GM23248 (cell line): ENCODE measurements around the gene KCNMA1. TPM values are rescaled to one million over a fixed set of nuclear protein-coding genes. Genes with fewer than 3 reads are reported as not detected.

Experiments used
- DNase-seq: peaks from one replicate; pipeline ENCODE4 v3.0.0-alpha.2; 2015
- H2AFZ ChIP-seq: fragments of 200-600 bp; sonication (generic); 2 replicates; pipeline ENCODE4 v1.6.1; 2016; ENCODE audit warnings: antibody characterized with exemption
- H3F3A ChIP-seq: fragments of 200-600 bp; sonication (generic); 2 replicates; pipeline ENCODE4 v1.6.1; 2016; ENCODE audit warnings: mild to moderate bottlenecking, antibody characterized with exemption, mixed run types; ENCODE audit not compliant: insufficient read depth
- H3K27ac ChIP-seq: fragments of 200-600 bp; sonication (generic); 2 replicates; pipeline ENCODE4 v1.5.1; 2016; ENCODE audit warnings: mild to moderate bottlenecking
- H3K27me3 ChIP-seq: fragments of 200-600 bp; sonication (generic); replicated peaks from 2 replicates; pipeline ENCODE4 v1.6.1; 2016; ENCODE audit warnings: mild to moderate bottlenecking; ENCODE audit not compliant: insufficient read depth
- H3K36me3 ChIP-seq: fragments of 200-600 bp; sonication (generic); 2 replicates; pipeline ENCODE4 v1.6.1; 2016; ENCODE audit warnings: low read depth, mild to moderate bottlenecking
- H3K4me1 ChIP-seq: fragments of 200-600 bp; sonication (generic); 2 replicates; pipeline ENCODE4 v1.6.1; 2016; ENCODE audit warnings: mild to moderate bottlenecking; ENCODE audit not compliant: insufficient read depth
- H3K4me2 ChIP-seq: fragments of 200-600 bp; sonication (generic); one replicate; pipeline ENCODE4 v1.6.1; 2016; ENCODE audit warnings: mild to moderate bottlenecking; ENCODE audit not compliant: unreplicated experiment
- H3K4me3 ChIP-seq: fragments of 200-600 bp; sonication (generic); 2 replicates; pipeline ENCODE4 v1.5.1; 2016; ENCODE audit warnings: mild to moderate bottlenecking
- H3K79me2 ChIP-seq: fragments of 200-600 bp; sonication (generic); 2 replicates; pipeline ENCODE4 v1.6.1; 2016; ENCODE audit warnings: mild to moderate bottlenecking; ENCODE audit not compliant: insufficient read depth
- H3K9ac ChIP-seq: fragments of 200-600 bp; sonication (generic); 2 replicates; pipeline ENCODE4 v1.6.1; 2016; ENCODE audit warnings: mild to moderate bottlenecking
- H3K9me2 ChIP-seq: fragments of 200-600 bp; sonication (generic); 2 replicates; pipeline ENCODE4 v1.6.1; 2016; ENCODE audit warnings: mixed run types, mild to moderate bottlenecking, moderate library complexity; ENCODE audit not compliant: insufficient read depth
- H3K9me3 ChIP-seq: fragments of 200-600 bp; sonication (generic); one replicate; pipeline ENCODE4 v1.6.1; 2017; ENCODE audit warnings: low read depth
- H4K20me1 ChIP-seq: fragments of 200-600 bp; sonication (generic); 2 replicates; pipeline ENCODE4 v1.6.0; 2016; ENCODE audit not compliant: insufficient read depth
- EZH2 ChIP-seq: fragments of 200-600 bp; sonication (generic); IDR thresholded peaks from 2 replicates; pipeline ENCODE4 v1.6.1; 2018; ENCODE audit warnings: antibody characterized with exemption, mild to moderate bottlenecking; ENCODE audit not compliant: insufficient read depth, poor library complexity, severe bottlenecking
- EZH2phosphoT487 ChIP-seq: fragments of 200-600 bp; sonication (generic); IDR thresholded peaks from 2 replicates; pipeline ENCODE4 v1.6.1; 2018; ENCODE audit warnings: antibody characterized with exemption, moderate library complexity, mild to moderate bottlenecking, low read depth; ENCODE audit not compliant: insufficient read depth
- WGBS, 2 experiments: methylation state at CpG; one replicate each; pipeline ENCODE4 v1.1.6; 2015 to 2017; ENCODE audit warnings: low lambda C conversion rate in 2 of 2, low coverage in 1 of 2; ENCODE audit errors: missing lambda C conversion rate in 2 of 2; 5-methylcytosine and 5-hydroxymethylcytosine counted together
- in situ Hi-C: fragments of 300-500 bp; cut with MboI; formaldehyde crosslinking; loops from 2 replicates; pipeline ENCODE4 v1.15.0; 2020
- polyA plus RNA-seq: library from polyadenylated mRNA; unstranded; fragments of >200 nt; fragmentation: Nextera tagmentation; extraction: Ambion mirVana; gene quantifications from 2 replicates; pipeline ENCODE4 v1.2.1, GENCODE V29; 2016
- total RNA-seq: library from RNA; depleted of rRNA; stranded (reverse); fragments of >200 nt; shearing (Covaris generic); gene quantifications from 2 replicates; pipeline ENCODE4 v1.2.3, GENCODE V29; 2014

The KCNMA1 gene
- total and polyA plus RNA-seq, 2 experiments from 2014 or later, result 14.2 to 25.1 TPM

DNA sequence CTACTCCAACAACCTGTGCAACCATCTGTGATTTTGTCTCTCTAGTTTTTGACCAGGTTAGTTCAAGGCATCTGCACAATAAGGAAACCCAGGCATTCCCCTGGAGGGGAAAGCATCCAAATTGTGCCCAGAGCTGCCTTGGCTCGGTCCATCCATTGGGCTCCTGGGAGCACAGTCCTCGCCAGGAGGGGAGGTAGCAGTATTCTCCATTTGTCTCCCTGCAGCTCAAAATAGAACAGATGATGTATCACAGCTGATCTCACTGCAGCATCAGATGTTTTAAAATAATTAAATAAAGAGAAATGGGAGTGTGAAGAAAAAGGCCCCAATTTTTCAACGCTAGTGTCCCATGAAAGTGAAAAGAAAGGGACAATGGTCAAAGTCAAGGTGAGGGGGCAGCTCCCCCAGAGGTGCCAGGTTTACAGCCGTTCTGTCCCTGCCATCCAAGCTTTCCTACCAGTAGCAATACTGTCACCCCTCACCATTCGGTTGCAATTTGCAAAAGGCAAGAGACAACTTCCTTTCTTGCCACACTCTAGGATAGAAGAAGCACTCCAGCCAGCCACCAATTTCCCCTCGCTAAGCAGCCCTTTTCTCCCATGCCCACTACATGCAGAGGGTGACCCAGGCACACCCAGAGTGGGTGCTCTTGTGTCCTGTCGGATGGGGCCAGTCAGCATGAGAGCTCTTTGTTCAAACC, 43.7 kb downstream of the KCNMA1 start:
- WGBS, 2 experiments, result 93 to 95% methylated on average over 7 of the region's 7 CpGs
- Histone ChIP-seq H3K9ac (peak overlapping the region; percentile 73), H4K20me1 (no peaks in the 10 kb centered on the region), H3K4me2 (peak overlapping the region; percentile 49), H3F3A (peaks cover 21% of the 10 kb centered on the region), H3K4me1 (peaks cover 19% of the 10 kb centered on the region), H3K9me3 (no peaks in the 10 kb centered on the region), H3K4me3 (no peak overlapping the region), H2AFZ (no peak overlapping the region), H3K36me3 (no peaks in the 10 kb centered on the region), H3K79me2 (peaks cover 44% of the 10 kb centered on the region), H3K9me2 (no peaks in the 10 kb centered on the region), H3K27me3 (no peaks in the 10 kb centered on the region), H3K27ac (peak overlapping the region; percentile 96)
- in situ Hi-C loops, result no loop called here
- peak; percentile 17 for DNase-seq
- TF ChIP-seq EZH2phosphoT487, result no peak
- no peak for TF ChIP-seq EZH2

- Histone ChIP-seq H3K79me2 (peaks cover 47% of the 10 kb centered on the region), H2AFZ (0 out of 2 replicates have a peak overlapping the region, but pooled peaks have one; percentile 48), H4K20me1 (no peaks in the 10 kb centered on the region), H3K9me2 (no peaks in the 10 kb centered on the region), H3K36me3 (no peaks in the 10 kb centered on the region), H3K9ac (peak overlapping the region; percentile 73), H3K9me3 (no peaks in the 10 kb centered on the region), H3F3A (peaks cover 22% of the 10 kb centered on the region), H3K4me1 (peaks cover 19% of the 10 kb centered on the region), H3K27me3 (no peaks in the 10 kb centered on the region), H3K4me3 (no peak overlapping the region), H3K27ac (peak overlapping the region; percentile 96), H3K4me2 (peak overlapping the region; percentile 49)
- TF ChIP-seq EZH2phosphoT487 (no peak), EZH2 (no peak)
- WGBS, 2 experiments, result 9 to 12% methylated on average over 5 of the region's 5 CpGs
- in situ Hi-C loops, result no loop called here
- DNase-seq, result peak; percentile 98
Measured at GRCh38 chr10:77592946-77593636, 44.5 kb downstream of the KCNMA1 start.

- Histone ChIP-seq H3K9ac (peak overlapping the region; percentile 73), H2AFZ (no peak overlapping the region)
Measured at GRCh38 chr10:77592510-77592909, 45.1 kb downstream of the KCNMA1 start.

GRCh38 chr10:77591238-77591880, 46.2 kb downstream of the KCNMA1 start:
- WGBS, 2 experiments, result 96 to 100% methylated on average over 3 of the region's 3 CpGs
- in situ Hi-C loops, result no loop called here
- Histone ChIP-seq H3K27me3 (no peaks in the 10 kb centered on the region), H3K79me2 (peaks cover 45% of the 10 kb centered on the region), H4K20me1 (no peaks in the 10 kb centered on the region), H3K9me2 (no peaks in the 10 kb centered on the region), H3K27ac (no peak overlapping the region), H3K9me3 (no peaks in the 10 kb centered on the region), H3K4me2 (no peak overlapping the region), H3F3A (peaks cover 31% of the 10 kb centered on the region), H3K4me1 (peaks cover 30% of the 10 kb centered on the region), H3K36me3 (no peaks in the 10 kb centered on the region), H3K4me3 (no peak overlapping the region), H3K9ac (no peak overlapping the region), H2AFZ (no peak overlapping the region)
- no peak for DNase-seq
- no peak for TF ChIP-seq EZH2phosphoT487
- no peak for TF ChIP-seq EZH2

More at GRCh38 chr10:77592510-77592909, 45.1 kb downstream of the KCNMA1 start:
- no peak overlapping the region for H3K4me3 ChIP-seq
- peak overlapping the region; percentile 96 for H3K27ac ChIP-seq
- no peaks in the 10 kb centered on the region for H3K9me2 ChIP-seq
- in situ Hi-C loops, result no loop called here
- no peak for DNase-seq
- H3K27me3 ChIP-seq, result no peaks in the 10 kb centered on the region
- 67 to 68% methylated on average over 4 of the region's 4 CpGs for WGBS, 2 experiments
- no peaks in the 10 kb centered on the region for H3K9me3 ChIP-seq
- H3K4me1 ChIP-seq, result peaks cover 21% of the 10 kb centered on the region
- no peak overlapping the region for H3K4me2 ChIP-seq
- H3F3A ChIP-seq, result peaks cover 28% of the 10 kb centered on the region
- no peak for TF ChIP-seq EZH2phosphoT487
- no peak for TF ChIP-seq EZH2
- H3K36me3 ChIP-seq, result no peaks in the 10 kb centered on the region
- H4K20me1 ChIP-seq, result no peaks in the 10 kb centered on the region
- peaks cover 52% of the 10 kb centered on the region for H3K79me2 ChIP-seq
